ENCODE data around the gene MC1R. TPM values are rescaled to one million over a fixed set of nuclear protein-coding genes. Genes with fewer than 3 reads are reported as not detected.
"Not testable (repeated sequence)": the region's sequence is repeated elsewhere in the genome, so short reads cannot be mapped to it uniquely, and the experiment has no call there.

MC1R gene
- total and polyA plus RNA-seq, 2 donors (not counting 1 experiment from before 2014, with no cell fraction given): 2.9 to 4.3 TPM

DNA sequence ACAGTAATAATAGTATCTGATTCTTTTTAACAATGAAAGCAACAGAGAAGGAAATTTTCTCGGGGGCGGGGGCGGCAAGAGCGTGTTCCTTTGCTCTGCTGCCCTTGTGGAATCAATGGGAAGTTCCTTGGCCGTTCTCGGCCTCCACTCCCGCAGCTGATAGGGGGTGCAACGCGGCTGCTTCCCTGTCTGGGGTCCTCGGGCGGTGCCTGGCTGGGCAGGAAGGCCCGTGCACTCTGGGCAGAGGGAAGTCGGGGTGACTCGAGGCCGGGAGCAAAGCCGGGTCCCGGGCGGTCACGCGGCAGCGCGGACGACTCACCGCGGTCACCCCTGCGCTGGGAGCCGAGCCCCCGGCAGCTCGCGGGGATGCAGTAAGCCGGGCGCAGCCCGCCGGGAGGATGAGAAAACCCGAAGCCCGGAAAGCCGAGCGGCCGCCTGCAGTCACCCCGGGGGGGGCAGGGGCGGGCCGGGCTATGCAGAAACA lies 7.0 kb downstream of the MC1R start:
- H3K27ac ChIP-seq (ENCODE audit: insufficient read depth, low read length): peak overlapping the region; percentile 58
- H3K36me3 ChIP-seq (ENCODE audit: control insufficient read depth, insufficient read depth, low read length): peaks cover 4% of the 10 kb centered on the region
- H3K4me1 ChIP-seq (ENCODE audit: control insufficient read depth, extremely low read depth, insufficient read depth, low read length): peaks cover 16% of the 10 kb centered on the region
- H3K9me3 ChIP-seq (ENCODE audit: control insufficient read depth, insufficient read depth, low read depth, low read length): no peaks in the 10 kb centered on the region
- no peak overlapping the region for H3K9ac ChIP-seq (ENCODE audit: insufficient read depth, low read length)
- DNase-seq (ENCODE audit: low read depth in 2 of 2): peak in 1 of 2 donors; percentile 20
- peak overlapping the region; percentile 55 to 82 (median 79) for H3K4me3 ChIP-seq (replicated peaks in 1 of 4; ENCODE audit: control extremely low read depth in 1 of 4, insufficient read depth in 1 of 4, low read depth in 3 of 4, low read length in 4 of 4)
- no peaks in the 10 kb centered on the region for H3K27me3 ChIP-seq (ENCODE audit: control insufficient read depth, insufficient read depth, low read length)
- H4K20me1 ChIP-seq (ENCODE audit: control insufficient read depth, extremely low read depth, insufficient read depth, low read length): no peaks in the 10 kb centered on the region
- no peak for TF ChIP-seq EZH2 (IDR thresholded peaks at IDR 0.05; ENCODE audit: low read length, missing control alignments)
- TF ChIP-seq, protein P1, sequence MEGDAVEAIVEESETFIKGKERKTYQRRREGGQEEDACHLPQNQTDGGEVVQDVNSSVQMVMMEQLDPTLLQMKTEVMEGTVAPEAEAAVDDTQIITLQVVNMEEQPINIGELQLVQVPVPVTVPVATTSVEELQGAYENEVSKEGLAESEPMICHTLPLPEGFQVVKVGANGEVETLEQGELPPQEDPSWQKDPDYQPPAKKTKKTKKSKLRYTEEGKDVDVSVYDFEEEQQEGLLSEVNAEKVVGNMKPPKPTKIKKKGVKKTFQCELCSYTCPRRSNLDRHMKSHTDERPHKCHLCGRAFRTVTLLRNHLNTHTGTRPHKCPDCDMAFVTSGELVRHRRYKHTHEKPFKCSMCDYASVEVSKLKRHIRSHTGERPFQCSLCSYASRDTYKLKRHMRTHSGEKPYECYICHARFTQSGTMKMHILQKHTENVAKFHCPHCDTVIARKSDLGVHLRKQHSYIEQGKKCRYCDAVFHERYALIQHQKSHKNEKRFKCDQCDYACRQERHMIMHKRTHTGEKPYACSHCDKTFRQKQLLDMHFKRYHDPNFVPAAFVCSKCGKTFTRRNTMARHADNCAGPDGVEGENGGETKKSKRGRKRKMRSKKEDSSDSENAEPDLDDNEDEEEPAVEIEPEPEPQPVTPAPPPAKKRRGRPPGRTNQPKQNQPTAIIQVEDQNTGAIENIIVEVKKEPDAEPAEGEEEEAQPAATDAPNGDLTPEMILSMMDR (conservative IDR thresholded peaks at IDR 0.05 in 1 of 2, IDR thresholded peaks at IDR 0.05 in 1 of 2; ENCODE audit: low read depth in 1 of 2, low read length in 2 of 2): peak in 1 of 2 donors; percentile 13
- H3K4me2 ChIP-seq (ENCODE audit: extremely low read depth, insufficient read depth, low read length): peak overlapping the region; percentile 94
- no peak overlapping the region for H2AFZ ChIP-seq (ENCODE audit: low read length)
- H3K79me2 ChIP-seq (ENCODE audit: control insufficient read depth, insufficient read depth, low read length): peaks cover 46% of the 10 kb centered on the region

DNA sequence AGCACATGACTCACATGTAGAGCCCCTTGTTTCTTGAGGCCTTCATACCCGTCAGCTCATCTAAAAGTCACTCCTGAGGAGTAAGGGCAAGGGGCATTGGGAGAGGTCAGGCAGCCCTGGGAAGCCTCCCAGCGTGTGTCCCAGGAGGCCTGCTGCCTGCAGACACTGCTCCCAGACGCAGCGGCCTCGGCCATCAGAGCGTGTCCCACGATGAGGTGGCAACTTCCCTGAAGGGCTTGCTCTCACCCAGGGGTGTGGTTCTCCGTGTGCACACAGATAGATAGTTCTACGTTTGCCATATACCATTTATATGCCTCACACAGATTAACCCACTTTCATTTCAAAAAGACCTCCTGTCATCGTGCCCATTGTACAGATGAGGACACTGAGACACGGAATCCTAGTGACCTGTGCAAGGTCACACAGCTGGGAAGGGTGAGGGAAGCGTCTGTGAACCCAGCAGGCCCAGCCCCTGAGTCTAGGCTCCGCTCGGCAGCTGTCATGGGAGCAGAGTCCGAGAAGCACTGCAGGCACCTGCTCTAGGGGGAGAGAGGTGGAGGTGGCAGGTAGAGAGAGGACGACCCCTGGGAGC lies 12.7 kb downstream of the MC1R start:
- no peaks in the 10 kb centered on the region for H3K4me1 ChIP-seq (ENCODE audit: control insufficient read depth, extremely low read depth, insufficient read depth, low read length)
- H3K36me3 ChIP-seq (ENCODE audit: control insufficient read depth, insufficient read depth, low read length): peaks cover 42% of the 10 kb centered on the region
- H2AFZ ChIP-seq (ENCODE audit: low read length): no peak overlapping the region
- no peaks in the 10 kb centered on the region for H4K20me1 ChIP-seq (ENCODE audit: control insufficient read depth, extremely low read depth, insufficient read depth, low read length)
- no peak overlapping the region for H3K4me2 ChIP-seq (ENCODE audit: extremely low read depth, insufficient read depth, low read length)
- no peak overlapping the region for H3K27ac ChIP-seq (ENCODE audit: insufficient read depth, low read length)
- H3K27me3 ChIP-seq (ENCODE audit: control insufficient read depth, insufficient read depth, low read length): no peaks in the 10 kb centered on the region
- no peaks in the 10 kb centered on the region for H3K9me3 ChIP-seq (ENCODE audit: control insufficient read depth, insufficient read depth, low read depth, low read length)
- no peak for TF ChIP-seq EZH2 (IDR thresholded peaks at IDR 0.05; ENCODE audit: low read length, missing control alignments)
- H3K4me3 ChIP-seq (replicated peaks in 1 of 4; ENCODE audit: control extremely low read depth in 1 of 4, insufficient read depth in 1 of 4, low read depth in 3 of 4, low read length in 4 of 4): no peak overlapping the region
- peaks cover 25% of the 10 kb centered on the region for H3K79me2 ChIP-seq (ENCODE audit: control insufficient read depth, insufficient read depth, low read length)
- DNase-seq (ENCODE audit: low read depth in 2 of 2): no peak
- no peak overlapping the region for H3K9ac ChIP-seq (ENCODE audit: insufficient read depth, low read length)

DNA sequence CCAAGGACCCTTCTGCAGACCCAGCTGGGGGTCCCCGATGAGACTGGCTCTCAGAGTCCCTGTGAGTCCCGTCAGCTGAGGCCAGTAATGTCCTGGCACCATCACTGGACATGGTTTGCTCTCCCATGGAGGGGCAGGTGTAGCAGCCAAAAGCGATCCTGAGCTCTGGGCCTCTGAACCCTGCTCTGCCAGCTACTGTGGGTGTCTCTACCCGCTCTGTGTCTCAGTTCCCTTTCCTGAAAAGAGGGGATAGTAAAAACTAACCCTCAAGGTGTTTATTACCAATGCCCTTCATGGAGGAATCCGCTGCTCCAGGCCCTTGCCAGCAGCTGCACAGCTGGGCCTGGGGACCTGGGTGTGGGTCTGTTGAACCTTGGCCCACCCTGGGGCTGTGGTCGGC lies 13.3 kb downstream of the MC1R start:
- H3K4me2 ChIP-seq (ENCODE audit: extremely low read depth, insufficient read depth, low read length): no peak overlapping the region
- peaks cover 23% of the 10 kb centered on the region for H3K79me2 ChIP-seq (ENCODE audit: control insufficient read depth, insufficient read depth, low read length)
- TF ChIP-seq, protein P1 (conservative IDR thresholded peaks at IDR 0.05 in 1 of 2, IDR thresholded peaks at IDR 0.05 in 1 of 2; ENCODE audit: low read depth in 1 of 2, low read length in 2 of 2): no peak
- no peak for TF ChIP-seq EZH2 (IDR thresholded peaks at IDR 0.05; ENCODE audit: low read length, missing control alignments)
- DNase-seq (ENCODE audit: low read depth in 2 of 2): no peak
- H3K27ac ChIP-seq (ENCODE audit: insufficient read depth, low read length): no peak overlapping the region
- H3K36me3 ChIP-seq (ENCODE audit: control insufficient read depth, insufficient read depth, low read length): peaks cover 46% of the 10 kb centered on the region
- H3K9ac ChIP-seq (ENCODE audit: insufficient read depth, low read length): no peak overlapping the region
- H3K4me3 ChIP-seq (replicated peaks in 1 of 4; ENCODE audit: control extremely low read depth in 1 of 4, insufficient read depth in 1 of 4, low read depth in 3 of 4, low read length in 4 of 4): no peak overlapping the region
- H3K4me1 ChIP-seq (ENCODE audit: control insufficient read depth, extremely low read depth, insufficient read depth, low read length): no peaks in the 10 kb centered on the region
- no peaks in the 10 kb centered on the region for H3K9me3 ChIP-seq (ENCODE audit: control insufficient read depth, insufficient read depth, low read depth, low read length)
- H2AFZ ChIP-seq (ENCODE audit: low read length): no peak overlapping the region
- H4K20me1 ChIP-seq (ENCODE audit: control insufficient read depth, extremely low read depth, insufficient read depth, low read length): no peaks in the 10 kb centered on the region
- no peaks in the 10 kb centered on the region for H3K27me3 ChIP-seq (ENCODE audit: control insufficient read depth, insufficient read depth, low read length)

DNA sequence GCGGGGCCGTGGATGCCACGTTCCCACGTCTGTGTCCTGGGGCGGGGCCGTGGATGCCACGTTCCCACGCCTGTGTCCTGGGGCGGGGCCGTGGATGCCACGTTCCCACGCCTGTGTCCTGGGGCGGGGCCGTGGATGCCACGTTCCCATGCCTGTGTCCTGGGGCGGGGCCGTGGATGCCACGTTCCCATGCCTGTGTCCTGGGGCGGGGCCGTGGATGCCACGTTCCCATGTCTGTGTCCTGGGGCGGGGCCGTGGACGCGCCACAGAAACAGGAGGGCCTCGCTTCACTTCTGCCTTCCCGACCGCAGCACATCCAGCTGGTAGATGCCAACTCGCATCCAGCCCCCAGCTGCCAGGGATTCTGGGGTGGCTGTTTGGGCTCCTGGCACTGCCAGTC lies 15.4 kb downstream of the MC1R start:
- H3K4me1 ChIP-seq (ENCODE audit: control insufficient read depth, extremely low read depth, insufficient read depth, low read length); H3K27me3 ChIP-seq (ENCODE audit: control insufficient read depth, insufficient read depth, low read length); H3K79me2 ChIP-seq (ENCODE audit: control insufficient read depth, insufficient read depth, low read length); H3K9me3 ChIP-seq (ENCODE audit: control insufficient read depth, insufficient read depth, low read depth, low read length); H3K9ac ChIP-seq (ENCODE audit: insufficient read depth, low read length); H2AFZ ChIP-seq (ENCODE audit: low read length); H3K4me2 ChIP-seq (ENCODE audit: extremely low read depth, insufficient read depth, low read length); H4K20me1 ChIP-seq (ENCODE audit: control insufficient read depth, extremely low read depth, insufficient read depth, low read length); H3K4me3 ChIP-seq (replicated peaks in 1 of 4; ENCODE audit: control extremely low read depth in 1 of 4, insufficient read depth in 1 of 4, low read depth in 3 of 4, low read length in 4 of 4); H3K27ac ChIP-seq (ENCODE audit: insufficient read depth, low read length); DNase-seq (ENCODE audit: low read depth in 2 of 2): not testable (repeated sequence)
- peaks cover 44% of the 10 kb centered on the region for H3K36me3 ChIP-seq (ENCODE audit: control insufficient read depth, insufficient read depth, low read length)

Data from fibroblast of lung (primary cell).